GM19463 (cell line): Measurements from ENCODE around the gene ZBTB7B.

Experiments used
- ATAC-seq: cut with Tn5 transposase; IDR thresholded peaks from one replicate; pipeline ENCODE4 v1.9.1; 2021; ENCODE audit warnings: mild to moderate bottlenecking, moderate library complexity; ENCODE audit not compliant: unreplicated experiment

Gene ZBTB7B

DNA sequence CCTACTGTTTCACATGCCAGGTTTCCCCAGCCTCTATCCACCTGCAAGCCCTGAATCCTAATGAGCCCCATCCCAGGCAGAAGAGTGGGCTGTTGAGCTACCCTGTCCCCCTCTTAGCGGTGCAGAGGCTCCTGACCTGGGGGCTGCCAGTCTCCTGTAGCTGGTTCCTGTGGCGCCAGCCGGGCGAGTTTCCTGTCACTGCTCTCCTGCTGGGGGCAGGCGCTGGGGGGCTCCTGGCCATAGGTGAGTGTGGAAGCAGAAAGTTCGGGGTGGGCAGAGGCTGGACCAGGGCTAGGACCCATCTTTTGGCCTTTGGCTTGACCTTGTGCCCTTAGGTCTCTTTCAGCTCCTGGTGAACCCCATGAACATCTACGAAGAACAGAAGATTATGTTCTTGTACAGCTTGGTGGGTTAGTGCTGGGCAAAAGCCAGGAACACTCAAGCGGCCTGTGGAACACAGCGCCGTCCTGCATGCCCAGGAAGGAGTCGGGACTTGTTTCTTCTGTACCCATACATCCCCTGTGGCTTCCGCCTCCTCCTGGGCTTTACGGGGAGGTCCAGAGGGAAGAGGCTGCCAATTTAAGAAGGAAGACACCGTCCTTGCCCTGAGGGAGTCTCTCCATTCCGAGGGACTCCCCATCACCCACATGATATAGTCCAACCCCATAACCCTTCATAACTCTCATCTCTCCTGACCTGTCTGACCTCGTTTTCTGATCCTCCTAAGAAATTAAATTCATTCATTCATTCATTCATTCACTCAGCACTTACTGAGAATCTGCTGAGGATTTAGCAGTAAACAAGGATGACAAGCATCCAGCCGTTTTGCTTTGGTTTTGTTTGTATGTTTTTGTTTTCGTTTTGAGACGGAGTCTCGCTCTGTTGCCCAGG lies 32.0 kb downstream of the ZBTB7B start:
- no peak for ATAC-seq

DNA sequence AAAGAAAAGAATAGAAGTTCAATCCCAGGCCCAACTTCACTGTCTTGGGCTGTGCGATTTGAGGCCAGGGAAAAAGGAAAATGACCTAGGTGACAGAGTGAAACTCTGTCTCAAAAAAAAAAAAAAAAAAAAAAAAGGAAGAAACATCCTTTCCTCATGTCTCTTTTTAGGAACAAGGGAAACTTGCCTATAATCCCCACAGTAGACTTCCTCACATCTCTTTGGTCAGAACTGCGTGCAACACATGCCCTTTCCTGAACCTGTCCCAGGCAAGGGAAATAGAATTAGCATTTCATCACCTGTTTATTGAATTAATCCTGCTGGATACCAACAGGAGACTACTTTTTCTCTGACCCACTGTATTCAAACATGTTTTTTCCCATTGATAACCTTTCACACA lies 33.3 kb downstream of the ZBTB7B start:
- ATAC-seq = no peak

DNA sequence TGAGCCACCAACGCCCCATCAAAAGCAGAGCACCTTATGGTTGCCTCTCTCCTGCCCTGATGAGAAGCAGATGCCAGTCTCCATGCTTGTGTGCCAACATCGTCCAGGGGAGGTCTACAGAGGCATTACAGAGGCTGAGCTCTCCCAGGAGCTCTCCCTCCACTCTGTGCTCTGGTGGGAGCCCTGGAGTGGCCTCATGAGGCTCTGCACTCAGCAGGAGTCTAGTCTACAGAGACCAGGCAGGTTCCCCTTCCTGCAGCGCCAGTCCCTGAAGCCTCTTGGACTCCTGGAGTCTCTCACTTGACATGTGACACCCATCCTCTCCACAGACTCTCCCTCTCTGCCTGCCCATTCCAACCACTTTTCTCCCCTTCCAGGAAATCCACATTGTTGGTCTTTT lies 34.4 kb downstream of the ZBTB7B start:
- no peak for ATAC-seq

DNA sequence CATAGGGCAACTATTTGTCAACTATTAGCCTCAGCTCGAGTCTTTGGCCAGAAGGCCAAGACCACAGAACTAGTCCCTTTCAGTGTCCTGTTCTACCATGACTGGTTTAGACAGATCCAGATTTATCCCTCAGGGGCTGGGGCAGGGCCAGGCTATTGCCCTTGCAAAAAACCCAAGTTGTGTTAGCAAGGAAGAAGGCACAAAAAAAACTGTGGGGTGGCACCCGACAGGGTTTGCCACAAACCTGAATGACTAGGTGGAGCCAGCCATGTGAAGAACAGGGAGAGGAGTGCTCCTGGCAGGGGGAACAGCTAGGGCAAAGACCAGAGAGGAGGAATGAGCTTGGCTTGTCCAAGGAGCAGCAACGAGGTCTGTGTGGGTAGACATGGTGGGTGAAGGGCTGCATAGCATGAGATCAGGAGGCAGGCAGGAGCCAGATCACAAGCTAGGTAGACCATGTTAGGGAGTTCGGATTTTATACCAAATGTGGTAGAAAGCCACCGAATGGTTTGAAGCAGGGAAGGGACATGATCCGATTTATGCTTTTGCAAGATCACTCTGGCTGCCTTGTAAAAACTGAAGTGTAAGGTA lies 35.3 kb downstream of the ZBTB7B start:
- ATAC-seq = no peak

DNA sequence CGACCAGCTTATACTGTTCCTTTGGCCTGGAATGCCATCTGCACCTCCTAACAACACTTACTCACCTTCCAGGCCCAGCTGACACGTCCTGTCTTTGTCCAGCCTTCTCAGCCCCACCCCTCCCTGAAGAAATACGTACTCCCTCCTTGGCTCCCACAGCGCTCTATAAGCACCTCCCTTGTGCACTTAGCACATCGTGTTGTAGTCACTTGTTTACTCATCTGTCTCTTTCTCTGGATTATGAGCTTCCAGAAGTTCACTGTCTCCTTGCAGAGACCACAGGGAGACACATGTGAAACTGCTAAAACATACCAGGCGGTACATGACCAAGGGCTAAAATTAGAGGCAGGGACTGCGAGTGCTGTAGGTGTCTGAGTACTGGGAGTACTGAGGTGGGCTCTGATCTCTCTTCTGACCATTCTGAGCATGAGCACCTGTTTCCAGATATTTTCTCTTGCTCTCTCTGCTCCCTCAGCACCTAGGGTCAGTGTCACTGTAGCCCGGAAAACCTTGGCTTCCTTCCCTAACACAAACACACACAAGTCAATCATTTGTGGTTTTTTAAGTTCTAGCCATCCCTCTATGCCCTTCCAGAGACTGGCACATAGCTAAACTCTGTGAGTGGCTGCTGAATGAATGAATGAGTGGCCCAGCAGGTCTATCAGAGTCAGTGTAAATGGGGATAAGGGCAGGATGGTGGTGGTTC lies 36.2 kb downstream of the ZBTB7B start:
- ATAC-seq = no peak

DNA sequence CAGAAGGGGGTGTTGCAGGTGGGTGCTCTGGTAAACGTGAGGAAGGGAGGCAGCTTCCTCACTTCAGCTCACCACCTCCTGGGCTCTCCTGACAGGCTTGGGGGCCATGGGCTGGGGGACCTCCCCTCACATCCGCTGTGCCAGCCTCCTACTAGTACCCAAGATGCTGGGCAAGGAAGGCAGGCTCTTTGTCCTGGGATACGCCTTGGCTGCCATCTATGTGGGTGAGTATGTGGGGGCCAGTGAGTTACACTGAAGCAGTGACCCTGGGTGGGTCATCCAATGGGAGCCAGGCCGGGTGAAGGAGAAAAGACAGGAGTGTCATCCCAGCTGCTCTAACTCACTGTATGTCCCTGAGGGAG lies 36.7 kb downstream of the ZBTB7B start:
- no peak for ATAC-seq

DNA sequence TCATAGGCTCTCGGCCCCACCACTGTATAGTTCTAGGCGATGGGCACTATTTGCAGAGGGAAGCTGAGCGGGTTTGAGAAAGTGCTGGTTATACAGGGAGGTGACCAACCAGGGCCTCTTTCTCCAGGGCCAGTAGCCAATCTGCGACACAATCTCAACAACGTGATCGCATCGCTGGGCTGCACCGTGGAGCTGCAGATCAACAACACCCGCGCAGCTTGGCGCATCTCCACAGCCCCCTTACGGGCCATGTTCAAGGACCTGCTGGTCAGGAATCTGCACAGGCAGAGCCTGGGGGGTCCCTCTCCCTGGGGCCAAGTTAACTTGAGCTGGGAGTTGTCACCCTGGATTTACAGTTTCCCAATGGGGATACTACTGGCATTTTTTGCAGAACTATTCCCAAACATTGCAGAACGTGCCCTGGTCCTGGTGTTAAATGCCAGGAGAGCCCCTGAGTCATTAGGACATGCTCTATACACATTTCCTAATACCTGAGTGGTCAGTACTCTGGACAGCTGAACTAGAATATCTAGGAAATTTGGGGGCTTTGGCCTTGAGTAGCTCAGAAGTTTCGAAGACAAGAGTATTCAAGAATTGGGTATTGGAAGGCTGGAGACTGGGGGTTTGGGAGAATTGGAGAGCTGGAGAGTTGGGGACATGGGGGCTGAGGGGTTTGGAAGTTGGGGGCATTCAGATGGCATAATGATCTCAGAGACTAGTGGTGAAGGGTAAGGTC lies 37.9 kb downstream of the ZBTB7B start:
- ATAC-seq = no peak

DNA sequence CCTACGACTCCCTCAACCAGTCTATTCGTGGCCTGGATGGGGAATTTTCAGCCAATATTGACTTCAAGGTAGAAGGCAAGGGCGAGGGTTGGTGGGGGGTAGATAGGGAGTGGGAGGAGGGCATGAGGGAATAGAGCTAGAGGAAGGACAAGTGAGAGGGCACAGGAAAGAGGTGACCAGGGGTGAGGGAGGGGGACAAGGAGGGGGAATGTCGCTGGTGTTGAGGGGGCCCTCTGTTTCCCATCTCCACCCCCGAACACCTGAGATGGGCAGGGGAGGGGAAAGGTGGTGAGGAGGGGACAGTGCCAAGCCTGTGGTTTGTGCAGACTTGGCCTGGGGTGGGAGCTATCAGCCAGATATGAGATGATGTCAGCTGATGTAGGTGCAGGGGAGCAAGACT lies 40.2 kb downstream of the ZBTB7B start:
- ATAC-seq = no peak

DNA sequence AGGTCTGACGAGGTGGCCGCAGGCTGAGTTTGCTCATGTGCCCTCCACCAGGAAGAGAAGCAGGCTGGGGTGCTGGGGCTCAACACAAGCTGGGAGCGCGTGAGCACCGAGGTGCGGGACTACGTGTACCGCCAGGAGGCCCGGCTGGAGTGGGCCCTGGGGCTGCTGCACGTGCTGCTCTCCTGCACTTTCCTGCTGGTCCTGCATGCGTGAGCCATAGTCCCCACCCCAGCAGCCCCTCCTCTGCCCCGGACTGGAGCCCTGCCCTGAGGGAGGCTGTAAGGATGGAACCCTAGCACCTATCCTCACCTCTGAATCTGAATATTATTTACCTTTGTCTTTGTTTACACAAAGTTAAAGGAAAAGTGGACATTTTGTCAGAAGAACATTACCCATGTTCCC lies 40.7 kb downstream of the ZBTB7B start:
- no peak for ATAC-seq

DNA sequence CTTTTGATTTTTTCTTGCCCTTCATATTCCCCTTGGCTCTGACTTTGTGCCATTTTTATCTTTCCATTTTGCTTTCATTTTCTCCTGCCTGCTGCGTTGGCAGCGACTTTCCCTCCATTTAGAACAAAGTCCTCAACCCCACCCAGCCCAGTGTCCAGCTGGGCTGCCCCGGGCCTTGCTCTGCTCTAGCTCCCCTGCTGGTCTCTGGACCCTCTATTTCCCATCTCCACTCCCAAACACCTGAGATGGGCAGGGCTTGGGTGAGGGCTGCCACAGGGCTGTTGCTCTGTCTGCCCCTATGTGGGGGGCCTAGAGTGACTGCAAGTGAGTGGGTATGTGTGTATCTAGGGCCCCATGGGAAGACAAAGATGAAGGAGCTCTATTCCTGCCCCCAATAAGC lies 41.2 kb downstream of the ZBTB7B start:
- ATAC-seq = no peak

DNA sequence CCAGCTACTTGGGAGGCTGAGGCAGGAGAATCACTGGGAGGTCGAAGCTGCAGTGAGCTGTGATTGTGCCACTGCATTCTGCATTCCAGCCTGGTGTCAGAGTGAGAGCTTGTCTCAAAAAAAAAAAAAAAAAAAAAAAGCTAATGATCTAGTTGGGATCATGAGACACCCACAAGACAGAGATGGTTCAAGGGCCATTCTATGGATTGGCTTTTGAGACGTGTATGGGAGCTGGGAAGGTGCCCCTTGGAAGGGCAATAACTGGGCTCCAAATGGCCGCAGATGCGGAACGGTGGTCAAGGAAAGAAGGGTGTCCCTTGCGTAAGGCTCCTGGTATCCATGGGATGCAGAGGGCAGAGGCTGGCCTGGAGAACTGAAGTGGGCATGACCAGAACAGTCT lies 41.8 kb downstream of the ZBTB7B start:
- ATAC-seq = no peak

DNA sequence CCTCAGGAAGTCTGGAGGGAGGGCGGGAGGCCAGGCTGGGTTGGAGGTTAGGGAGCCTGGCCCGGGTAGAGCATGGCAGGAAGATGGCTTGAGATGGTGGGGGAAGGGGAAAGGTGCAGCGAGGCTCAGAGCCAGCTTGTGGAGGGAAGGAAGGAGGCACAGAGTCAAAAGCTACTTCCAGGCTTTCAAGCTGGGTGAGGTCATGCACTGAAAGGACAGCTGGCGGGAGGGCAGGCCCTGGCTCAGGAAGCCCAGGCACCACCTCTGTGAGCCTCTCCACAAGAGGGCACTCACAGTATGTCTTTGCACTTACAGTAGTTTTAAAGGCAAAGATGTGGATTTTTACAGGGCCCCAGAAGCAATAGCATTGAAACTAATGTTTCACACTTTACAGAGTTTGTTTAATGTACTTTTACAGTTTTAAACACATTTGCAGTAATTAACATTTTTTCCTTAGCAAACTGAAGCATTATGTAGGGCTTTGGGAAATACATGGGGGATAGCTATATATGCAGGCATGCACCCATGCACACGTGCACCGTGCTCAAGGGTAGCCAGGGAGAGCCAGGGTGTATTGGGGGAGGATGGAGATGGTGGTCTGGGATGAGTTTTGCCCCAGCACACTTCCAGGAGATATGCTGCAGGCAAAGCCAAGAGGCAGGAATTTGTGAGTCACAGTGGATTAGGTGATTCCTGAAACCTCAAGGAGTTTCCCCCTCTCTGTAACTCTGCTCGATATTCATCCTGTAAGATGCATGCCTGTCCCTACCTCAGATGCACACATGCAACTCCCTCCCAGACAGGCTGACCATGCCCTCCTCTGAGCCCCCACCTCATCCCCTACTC lies 42.4 kb downstream of the ZBTB7B start:
- no peak for ATAC-seq

DNA sequence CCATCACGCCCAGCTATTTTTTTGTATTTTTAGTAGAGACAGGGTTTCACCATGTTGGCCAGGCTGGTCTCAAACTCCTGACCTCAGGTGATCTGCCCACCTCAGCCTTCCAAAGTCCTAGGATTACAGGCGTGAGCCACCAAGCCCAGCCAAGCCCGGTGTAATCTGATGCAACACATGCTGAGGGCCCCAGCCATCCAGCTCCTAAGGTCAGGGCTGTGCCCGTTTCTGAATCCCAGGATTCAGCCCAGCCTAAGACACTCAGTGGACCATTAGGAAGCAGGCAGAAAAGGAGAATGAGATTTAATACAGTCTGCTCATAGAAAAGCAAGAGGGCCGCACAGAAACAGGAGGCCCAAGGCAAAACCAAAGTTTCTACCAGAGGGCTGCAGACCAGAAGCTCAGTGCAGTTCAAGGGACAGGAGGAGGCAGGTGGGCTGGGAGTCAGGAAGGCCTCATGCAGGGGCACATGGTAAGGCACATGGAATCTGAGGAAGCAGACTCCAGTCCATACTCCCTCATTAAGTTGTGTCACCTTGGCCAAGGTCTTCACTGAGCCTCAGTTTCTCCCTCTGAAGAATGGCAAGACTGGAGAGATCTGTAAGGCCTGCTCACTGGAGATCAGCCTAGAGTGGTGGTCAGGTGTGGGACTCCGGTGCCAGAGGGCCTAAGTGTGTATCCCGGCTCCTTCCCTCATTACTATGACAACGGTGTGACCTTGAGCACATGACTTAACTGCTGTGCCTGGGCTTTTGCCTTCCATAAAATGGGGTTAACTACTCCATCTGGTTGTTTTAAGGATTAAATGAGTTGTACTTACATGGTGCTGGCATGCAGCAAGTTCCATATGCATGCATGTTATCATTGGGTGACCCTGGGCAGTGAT lies 46.1 kb downstream of the ZBTB7B start:
- no peak for ATAC-seq

DNA sequence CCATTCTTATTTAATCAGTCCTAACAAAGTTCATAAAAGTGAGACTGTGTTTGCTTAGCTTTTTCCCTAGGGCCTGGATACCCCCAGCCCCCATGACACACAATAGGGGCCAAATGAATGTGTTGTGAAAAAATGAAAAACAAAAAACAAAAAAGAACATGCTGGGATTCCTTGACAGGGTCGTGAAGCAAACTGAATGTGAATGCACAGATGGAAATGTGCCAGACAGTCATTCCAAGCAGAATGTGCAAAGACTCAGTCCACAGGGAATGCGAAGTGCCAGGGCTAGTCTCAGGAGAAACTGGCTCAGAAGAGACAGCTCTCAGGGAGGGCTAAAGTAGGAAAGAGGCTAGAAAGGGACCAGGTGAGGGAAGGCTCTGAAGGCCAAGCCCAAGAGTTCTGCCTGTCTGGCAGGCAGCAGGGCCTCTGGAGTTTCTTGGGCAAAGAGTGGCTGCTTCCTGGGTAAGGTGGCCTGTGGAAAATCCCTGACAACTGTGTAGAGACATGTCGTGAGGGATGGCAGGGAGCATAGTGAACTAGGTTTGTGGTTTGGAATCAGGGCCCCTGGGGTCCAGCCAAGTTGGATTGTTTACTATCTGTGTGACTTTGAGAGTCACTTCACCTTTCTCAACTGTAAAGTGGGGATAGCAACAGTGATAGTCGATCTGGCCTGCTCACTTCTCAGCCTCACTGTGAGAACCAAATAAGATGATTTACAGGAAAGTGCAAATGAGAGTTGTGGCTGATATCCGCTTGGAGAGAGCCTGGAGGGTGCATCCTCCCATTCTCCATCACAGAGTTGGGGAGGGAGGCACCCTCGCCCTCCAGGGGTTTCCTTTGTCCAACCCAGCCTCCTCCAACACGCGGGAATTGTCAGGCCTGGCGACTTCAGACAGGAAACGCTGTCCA lies 47.3 kb downstream of the ZBTB7B start:
- ATAC-seq = no peak

DNA sequence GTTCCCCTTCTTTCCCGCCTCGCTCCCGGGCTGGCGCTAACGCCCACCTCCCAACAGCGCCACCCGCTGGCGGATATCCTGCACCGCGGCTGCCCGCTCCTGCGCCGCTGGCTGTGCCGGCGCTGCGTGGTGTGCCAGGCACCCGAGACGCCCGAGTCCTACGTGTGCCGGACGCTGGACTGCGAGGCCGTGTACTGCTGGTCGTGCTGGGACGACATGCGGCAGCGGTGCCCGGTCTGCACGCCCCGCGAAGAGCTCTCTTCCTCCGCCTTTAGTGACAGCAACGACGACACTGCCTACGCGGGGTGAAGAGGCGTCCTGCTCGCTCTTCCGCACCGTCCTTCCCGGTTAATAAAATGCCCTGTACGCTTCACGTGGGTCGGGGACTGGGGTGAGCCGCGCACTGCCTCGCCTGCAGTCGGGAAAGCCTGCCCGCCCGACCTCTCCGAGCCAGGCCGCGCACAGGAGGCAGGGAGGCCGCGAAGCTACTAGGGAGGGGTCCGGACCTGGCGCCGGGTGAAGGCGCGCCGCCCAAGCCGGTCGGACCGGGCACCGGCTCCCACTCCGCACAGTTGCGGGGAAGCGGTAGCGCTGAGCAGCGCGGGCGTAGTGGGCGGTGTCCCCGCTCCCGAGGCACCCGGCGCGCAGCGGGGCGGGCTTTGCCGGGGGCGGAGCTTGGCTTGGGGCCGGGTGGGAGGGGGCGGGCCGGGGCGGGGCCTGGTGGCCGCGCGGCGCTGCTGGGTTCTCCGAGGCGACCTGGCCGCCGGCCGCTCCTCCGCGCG lies 48.1 kb downstream of the ZBTB7B start, which contains the start of gene ADAM15:
Gene ADAM15 (plus strand): TSS at position 757 of the 782 bp plus-strand sequence. CDS start 71 bp downstream, outside the sequence.
- peak; percentile 70 for ATAC-seq

DNA sequence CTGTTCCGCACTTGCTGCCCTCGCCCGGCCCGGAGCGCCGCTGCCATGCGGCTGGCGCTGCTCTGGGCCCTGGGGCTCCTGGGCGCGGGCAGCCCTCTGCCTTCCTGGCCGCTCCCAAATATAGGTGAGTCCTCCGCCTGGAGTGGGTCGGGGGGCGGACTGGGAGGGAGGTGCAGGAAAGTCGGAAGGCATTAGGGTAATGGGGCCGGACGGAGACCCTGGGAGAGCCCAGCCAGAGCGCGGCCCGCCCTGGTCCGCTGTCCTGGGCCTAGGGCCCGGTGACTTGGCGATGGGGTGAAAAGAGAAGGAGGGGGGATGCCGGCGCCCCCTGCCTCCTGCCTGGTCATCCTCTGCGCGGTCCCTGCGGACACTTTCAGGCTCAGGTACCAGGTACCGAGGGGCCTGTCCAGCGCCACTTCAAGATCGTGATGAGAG lies 48.8 kb downstream of the ZBTB7B start:
- ATAC-seq = peak; percentile 6

DNA sequence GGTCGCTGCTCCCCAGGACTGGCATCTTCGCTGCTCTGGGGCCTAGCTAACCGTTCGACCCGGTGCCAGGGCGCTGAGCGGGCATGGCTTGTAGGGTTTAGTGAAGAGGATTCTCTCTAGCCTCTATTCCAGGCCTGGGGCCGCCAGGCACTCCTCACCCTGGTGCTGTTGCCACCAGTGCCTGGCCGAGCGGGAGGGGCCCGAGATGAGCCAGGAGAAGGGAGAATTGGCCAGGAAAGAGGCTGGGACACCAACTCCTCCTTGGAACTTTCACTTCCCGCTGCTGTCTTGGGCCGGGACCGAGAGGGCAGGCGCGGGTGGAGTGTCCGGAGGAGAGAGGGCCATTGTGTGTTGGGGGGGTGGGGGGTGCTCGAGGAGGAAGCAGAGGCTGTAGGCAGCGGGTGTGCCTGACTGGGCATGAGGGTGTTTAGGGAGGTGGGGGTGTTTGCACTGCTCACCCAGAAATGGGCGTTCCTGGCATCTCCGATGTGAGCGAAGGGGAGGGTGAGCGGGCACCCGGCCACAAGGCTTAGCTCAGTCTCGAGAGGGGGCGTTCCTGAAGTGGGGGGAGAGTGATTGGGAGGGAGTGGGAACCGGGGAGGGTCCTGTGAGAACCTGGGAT lies 49.3 kb downstream of the ZBTB7B start:
- no peak for ATAC-seq
